Measurements from ENCODE around the gene RARS2.
"Not testable (repeated sequence)": the region's sequence is repeated elsewhere in the genome, so short reads cannot be mapped to it uniquely, and the experiment has no call there.

RARS2 gene

DNA sequence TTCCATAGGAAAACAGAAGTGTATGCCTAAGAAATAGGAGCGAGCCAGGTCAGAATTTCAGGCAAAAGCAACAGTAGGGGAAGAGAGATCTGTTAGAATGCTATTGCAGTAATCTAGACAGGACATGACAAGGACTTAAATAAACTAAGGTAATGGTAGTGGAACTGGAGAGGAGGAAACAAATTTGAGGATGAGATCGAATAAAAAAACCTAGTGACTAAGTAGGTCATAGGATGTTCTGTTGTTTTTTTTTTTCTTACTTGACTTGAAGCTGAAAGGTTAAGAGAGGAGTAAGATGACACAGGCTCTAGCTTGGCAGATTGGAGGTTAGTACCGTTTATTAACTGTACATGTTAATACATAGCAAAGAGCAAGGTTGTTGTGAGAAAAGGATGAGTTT, 28.7 kb upstream of the RARS2 start:
- no peaks in the 10 kb centered on the region for H3K9me3 ChIP-seq (ENCODE audit: low read length)
- no peaks in the 10 kb centered on the region for H3K79me2 ChIP-seq (ENCODE audit: insufficient read depth, low read length)
- H3K27ac ChIP-seq (ENCODE audit: low read depth, low read length, poor library complexity, severe bottlenecking), result no peak overlapping the region
- H3K4me2 ChIP-seq (ENCODE audit: low read length), result no peak overlapping the region
- H3K36me3 ChIP-seq (ENCODE audit: insufficient read depth, low read length), result peaks cover 41% of the 10 kb centered on the region
- no peaks in the 10 kb centered on the region for H3K27me3 ChIP-seq (ENCODE audit: insufficient read depth, low read length)
- no peaks in the 10 kb centered on the region for H4K20me1 ChIP-seq (ENCODE audit: insufficient read depth, low read length)
- TF ChIP-seq, protein P1, sequence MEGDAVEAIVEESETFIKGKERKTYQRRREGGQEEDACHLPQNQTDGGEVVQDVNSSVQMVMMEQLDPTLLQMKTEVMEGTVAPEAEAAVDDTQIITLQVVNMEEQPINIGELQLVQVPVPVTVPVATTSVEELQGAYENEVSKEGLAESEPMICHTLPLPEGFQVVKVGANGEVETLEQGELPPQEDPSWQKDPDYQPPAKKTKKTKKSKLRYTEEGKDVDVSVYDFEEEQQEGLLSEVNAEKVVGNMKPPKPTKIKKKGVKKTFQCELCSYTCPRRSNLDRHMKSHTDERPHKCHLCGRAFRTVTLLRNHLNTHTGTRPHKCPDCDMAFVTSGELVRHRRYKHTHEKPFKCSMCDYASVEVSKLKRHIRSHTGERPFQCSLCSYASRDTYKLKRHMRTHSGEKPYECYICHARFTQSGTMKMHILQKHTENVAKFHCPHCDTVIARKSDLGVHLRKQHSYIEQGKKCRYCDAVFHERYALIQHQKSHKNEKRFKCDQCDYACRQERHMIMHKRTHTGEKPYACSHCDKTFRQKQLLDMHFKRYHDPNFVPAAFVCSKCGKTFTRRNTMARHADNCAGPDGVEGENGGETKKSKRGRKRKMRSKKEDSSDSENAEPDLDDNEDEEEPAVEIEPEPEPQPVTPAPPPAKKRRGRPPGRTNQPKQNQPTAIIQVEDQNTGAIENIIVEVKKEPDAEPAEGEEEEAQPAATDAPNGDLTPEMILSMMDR (IDR thresholded peaks at IDR 0.05; ENCODE audit: low read length), result no peak
- no peak for TF ChIP-seq EZH2 (IDR thresholded peaks at IDR 0.05; ENCODE audit: borderline replicate concordance, low read length)
- H3K9me2 ChIP-seq (ENCODE audit: low read depth, low read length), result no peaks in the 10 kb centered on the region
- H3K4me1 ChIP-seq (ENCODE audit: insufficient read depth, low read length, severe bottlenecking), result no peaks in the 10 kb centered on the region
- no peak overlapping the region for H2AFZ ChIP-seq (ENCODE audit: low read length)
- no peak overlapping the region for H3K9ac ChIP-seq (ENCODE audit: low read length)
- H3K4me3 ChIP-seq (ENCODE audit: low read depth, low read length, poor library complexity, severe bottlenecking), result no peak overlapping the region
- H3F3A ChIP-seq (ENCODE audit: insufficient read depth, low read length), result no peaks in the 10 kb centered on the region

DNA sequence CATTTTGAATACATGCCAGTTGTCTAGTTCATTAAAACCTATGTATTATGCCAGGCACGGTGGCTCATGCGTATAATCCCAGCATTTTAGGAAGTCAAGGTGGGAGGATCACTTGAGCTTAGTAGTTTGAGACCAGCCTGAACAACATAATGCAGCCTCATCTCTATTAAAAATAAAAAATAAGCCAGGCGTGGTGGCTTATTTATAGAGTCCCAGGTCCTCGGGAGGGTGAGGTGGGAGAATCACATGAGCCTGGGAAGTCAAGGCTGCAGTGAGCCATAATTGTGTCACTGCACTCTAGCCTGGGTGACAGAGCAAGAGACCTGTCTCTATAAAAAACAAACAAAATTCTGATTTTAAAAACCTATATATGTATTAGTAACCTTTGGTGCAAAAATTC, 27.6 kb upstream of the RARS2 start:
- Histone ChIP-seq H3K9me2 (ENCODE audit: low read depth, low read length) (no peaks in the 10 kb centered on the region), H4K20me1 (ENCODE audit: insufficient read depth, low read length) (no peaks in the 10 kb centered on the region), H2AFZ (ENCODE audit: low read length) (no peak overlapping the region), H3K9me3 (ENCODE audit: low read length) (no peaks in the 10 kb centered on the region), H3K4me3 (ENCODE audit: low read depth, low read length, poor library complexity, severe bottlenecking) (no peak overlapping the region), H3K4me1 (ENCODE audit: insufficient read depth, low read length, severe bottlenecking) (no peaks in the 10 kb centered on the region), H3K4me2 (ENCODE audit: low read length) (no peak overlapping the region), H3K9ac (ENCODE audit: low read length) (no peak overlapping the region), H3K36me3 (ENCODE audit: insufficient read depth, low read length) (peaks cover 52% of the 10 kb centered on the region), H3F3A (ENCODE audit: insufficient read depth, low read length) (no peaks in the 10 kb centered on the region), H3K27ac (ENCODE audit: low read depth, low read length, poor library complexity, severe bottlenecking) (no peak overlapping the region), H3K79me2 (ENCODE audit: insufficient read depth, low read length) (no peaks in the 10 kb centered on the region), H3K27me3 (ENCODE audit: insufficient read depth, low read length) (no peaks in the 10 kb centered on the region)
- TF ChIP-seq, protein P1 (IDR thresholded peaks at IDR 0.05; ENCODE audit: low read length), result no peak
- no peak for TF ChIP-seq EZH2 (IDR thresholded peaks at IDR 0.05; ENCODE audit: borderline replicate concordance, low read length)

DNA sequence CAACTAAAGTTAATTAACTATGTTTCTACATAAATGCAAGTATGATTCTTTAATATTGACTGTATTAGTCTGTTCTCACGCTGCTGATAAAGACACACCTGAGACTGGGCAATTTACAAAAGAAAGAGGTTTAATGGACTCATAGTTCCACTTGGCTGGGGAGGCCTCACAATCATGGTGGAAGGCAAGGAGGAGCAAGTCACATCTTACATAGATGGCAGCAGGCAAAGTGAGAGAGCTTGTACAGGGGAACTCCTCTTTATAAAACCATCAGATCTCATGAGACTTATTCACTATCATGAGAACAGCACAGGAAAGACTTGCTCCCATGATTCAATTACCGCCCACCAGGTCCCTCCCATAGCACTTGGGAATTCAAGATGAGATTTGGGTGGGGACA, 23.2 kb upstream of the RARS2 start:
- H4K20me1 ChIP-seq (ENCODE audit: insufficient read depth, low read length); H3F3A ChIP-seq (ENCODE audit: insufficient read depth, low read length); H3K4me2 ChIP-seq (ENCODE audit: low read length); H3K4me3 ChIP-seq (ENCODE audit: low read depth, low read length, poor library complexity, severe bottlenecking); H3K79me2 ChIP-seq (ENCODE audit: insufficient read depth, low read length); H3K27ac ChIP-seq (ENCODE audit: low read depth, low read length, poor library complexity, severe bottlenecking); H3K4me1 ChIP-seq (ENCODE audit: insufficient read depth, low read length, severe bottlenecking); H3K9me2 ChIP-seq (ENCODE audit: low read depth, low read length); H3K27me3 ChIP-seq (ENCODE audit: insufficient read depth, low read length); H2AFZ ChIP-seq (ENCODE audit: low read length); H3K9me3 ChIP-seq (ENCODE audit: low read length); H3K9ac ChIP-seq (ENCODE audit: low read length): not testable (repeated sequence)
- H3K36me3 ChIP-seq (ENCODE audit: insufficient read depth, low read length), result peaks cover 56% of the 10 kb centered on the region

DNA sequence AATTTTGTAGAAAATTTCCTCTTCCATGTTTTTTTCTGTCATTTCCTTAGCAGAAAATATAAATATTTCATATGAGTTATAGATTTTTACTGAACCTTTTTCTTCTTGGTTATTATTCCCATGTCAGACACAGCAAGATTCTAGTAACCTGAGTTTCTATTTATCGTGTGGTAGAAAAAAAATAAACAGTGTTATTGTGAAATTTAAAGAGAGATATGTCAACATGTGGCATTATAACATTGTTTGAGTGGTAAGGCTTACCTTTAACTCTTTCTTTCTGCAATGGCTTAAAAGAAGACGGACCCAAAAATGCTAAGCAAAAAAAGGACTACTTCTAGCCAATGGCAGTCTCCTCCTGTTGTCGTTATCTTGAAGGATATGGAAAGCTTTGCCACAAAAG, 19.0 kb upstream of the RARS2 start:
- Histone ChIP-seq H3F3A (ENCODE audit: insufficient read depth, low read length) (no peaks in the 10 kb centered on the region), H3K79me2 (ENCODE audit: insufficient read depth, low read length) (no peaks in the 10 kb centered on the region), H3K9me2 (ENCODE audit: low read depth, low read length) (no peaks in the 10 kb centered on the region), H3K9me3 (ENCODE audit: low read length) (no peaks in the 10 kb centered on the region), H3K4me2 (ENCODE audit: low read length) (no peak overlapping the region), H2AFZ (ENCODE audit: low read length) (no peak overlapping the region), H3K27me3 (ENCODE audit: insufficient read depth, low read length) (no peaks in the 10 kb centered on the region), H3K27ac (ENCODE audit: low read depth, low read length, poor library complexity, severe bottlenecking) (no peak overlapping the region), H3K4me1 (ENCODE audit: insufficient read depth, low read length, severe bottlenecking) (no peaks in the 10 kb centered on the region), H3K9ac (ENCODE audit: low read length) (no peak overlapping the region), H3K36me3 (ENCODE audit: insufficient read depth, low read length) (peaks cover 64% of the 10 kb centered on the region), H3K4me3 (ENCODE audit: low read depth, low read length, poor library complexity, severe bottlenecking) (no peak overlapping the region), H4K20me1 (ENCODE audit: insufficient read depth, low read length) (no peaks in the 10 kb centered on the region)
- TF ChIP-seq, protein P1 (IDR thresholded peaks at IDR 0.05; ENCODE audit: low read length), result no peak
